ENCODE measurements around the gene RSBN1.

GRCh38 chr1:113770031-113770430 is 42.2 kb downstream of the RSBN1 start:
- TF ChIP-seq, protein P1, sequence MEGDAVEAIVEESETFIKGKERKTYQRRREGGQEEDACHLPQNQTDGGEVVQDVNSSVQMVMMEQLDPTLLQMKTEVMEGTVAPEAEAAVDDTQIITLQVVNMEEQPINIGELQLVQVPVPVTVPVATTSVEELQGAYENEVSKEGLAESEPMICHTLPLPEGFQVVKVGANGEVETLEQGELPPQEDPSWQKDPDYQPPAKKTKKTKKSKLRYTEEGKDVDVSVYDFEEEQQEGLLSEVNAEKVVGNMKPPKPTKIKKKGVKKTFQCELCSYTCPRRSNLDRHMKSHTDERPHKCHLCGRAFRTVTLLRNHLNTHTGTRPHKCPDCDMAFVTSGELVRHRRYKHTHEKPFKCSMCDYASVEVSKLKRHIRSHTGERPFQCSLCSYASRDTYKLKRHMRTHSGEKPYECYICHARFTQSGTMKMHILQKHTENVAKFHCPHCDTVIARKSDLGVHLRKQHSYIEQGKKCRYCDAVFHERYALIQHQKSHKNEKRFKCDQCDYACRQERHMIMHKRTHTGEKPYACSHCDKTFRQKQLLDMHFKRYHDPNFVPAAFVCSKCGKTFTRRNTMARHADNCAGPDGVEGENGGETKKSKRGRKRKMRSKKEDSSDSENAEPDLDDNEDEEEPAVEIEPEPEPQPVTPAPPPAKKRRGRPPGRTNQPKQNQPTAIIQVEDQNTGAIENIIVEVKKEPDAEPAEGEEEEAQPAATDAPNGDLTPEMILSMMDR (IDR thresholded peaks at IDR 0.05) = no peak
- TF ChIP-seq POLR2AphosphoS5 (IDR thresholded peaks at IDR 0.05; ENCODE audit: low read depth, low read length) = no peak
- TF ChIP-seq SIN3A (IDR thresholded peaks at IDR 0.05; ENCODE audit: borderline replicate concordance, insufficient read depth, low read depth, low read length) = no peak
